MCF 10A (cell line): ENCODE results near the gene IRX2. TPM values are rescaled to one million over a fixed set of nuclear protein-coding genes. Genes with fewer than 3 reads are reported as not detected.
A peak's percentile ranks its signal among the peaks of the same experiment; 100 is the strongest.

Experiments
- Bru-seq: library from RNA; stranded (reverse); fragments of 400-500 nt; gene quantifications from one replicate; lab custom pipeline; 2021; lab: Mats Ljungman, UMichigan
- BruChase-seq, 2 experiments: library from RNA; stranded (reverse); fragments of 400-500 nt; gene quantifications; one replicate each; lab custom pipeline; 2021; lab: Mats Ljungman, UMichigan
- BruUV-seq: library from RNA; stranded (reverse); fragments of 400-500 nt; replicated peaks from 2 replicates; lab custom pipeline; 2021; lab: Mats Ljungman, UMichigan
- CTCF ChIA-PET: fragments of 300-600 bp; sonication (Branson Sonifier 250); formaldehyde crosslinking; extraction: SDS; loops from one replicate; lab custom pipeline; 2021; ENCODE audit warnings: antibody characterized with exemption, inconsistent platforms; lab: Yijun Ruan, JAX
- POLR2A ChIA-PET: fragments of 300-600, 350-650 bp; sonication (Branson Sonifier 250); formaldehyde crosslinking; extraction: SDS; loops from one replicate; lab custom pipeline; 2020; ENCODE audit warnings: antibody characterized with exemption, inconsistent platforms; lab: Yijun Ruan, JAX
- DNase-seq: peaks from one replicate; pipeline ENCODE4 v3.0.0-alpha.2; 2018; ENCODE audit not compliant: unreplicated experiment
- H3K27ac Mint-ChIP-seq: one replicate; pipeline ENCODE4 v1.8.0; 2022; ENCODE audit warnings: mild to moderate bottlenecking, low read depth, mixed read lengths; ENCODE audit not compliant: unreplicated experiment
- H3K27me3 Mint-ChIP-seq: one replicate; pipeline ENCODE4 v1.8.0; 2022; ENCODE audit warnings: mixed read lengths; ENCODE audit not compliant: insufficient read depth, unreplicated experiment
- H3K36me3 Mint-ChIP-seq: one replicate; pipeline ENCODE4 v1.8.0; 2022; ENCODE audit warnings: mild to moderate bottlenecking, moderate library complexity, mixed read lengths; ENCODE audit not compliant: insufficient read depth, unreplicated experiment
- H3K4me1 Mint-ChIP-seq: one replicate; pipeline ENCODE4 v1.8.0; 2022; ENCODE audit warnings: mixed read lengths; ENCODE audit not compliant: insufficient read depth, unreplicated experiment
- H3K4me3 Mint-ChIP-seq: one replicate; pipeline ENCODE4 v1.8.0; 2022; ENCODE audit warnings: mild to moderate bottlenecking, moderate library complexity, mixed read lengths; ENCODE audit not compliant: unreplicated experiment
- H3K9me3 Mint-ChIP-seq: one replicate; pipeline ENCODE4 v1.8.0; 2022; ENCODE audit warnings: mixed read lengths; ENCODE audit not compliant: unreplicated experiment
- CTCF ChIP-seq: fragments of 200-600 bp; IDR thresholded peaks from one replicate; pipeline ENCODE4 v1.8.0; 2022; ENCODE audit warnings: antibody characterized with exemption, mild to moderate bottlenecking; ENCODE audit not compliant: unreplicated experiment
- intact Hi-C: fragments of 100-400 bp; cut with micrococcal nuclease; formaldehyde crosslinking; loops from 2 replicates; pipeline ENCODE4 v1.14.1; 2022
- long read RNA-seq: library from polyadenylated mRNA; stranded (forward); transcript quantifications from one replicate; pipeline ENCODE4 v2.0.0, GENCODE V29; 2022
- total RNA-seq: library from RNA; stranded (reverse); gene quantifications from 2 replicates; pipeline ENCODE4 v1.2.3, GENCODE V29; 2022

Gene IRX2
- total RNA-seq = 35.4 and 43.4 TPM in 2 replicates
- percentile 85 among the genes with signal in this experiment for Bru-seq, nascent RNA
- BruChase-seq, experiment 1, labeled RNA remaining after a 6-hour chase = percentile 79 among the genes with signal in this experiment
- BruChase-seq, experiment 2, labeled RNA remaining after a 2-hour chase = percentile 92 among the genes with signal in this experiment
- long read RNA-seq, transcript IRX2-201 (4 exons, 2,456 nt) = minor isoform, 34 of 96 reads
- long read RNA-seq, transcript IRX2-202 (5 exons, 2,630 nt) = major isoform, 37 of 96 reads
- long read RNA-seq, partial matches to known transcripts = 13 of 96 reads
- long read RNA-seq, other reads (novel, unspliced or antisense) = 12 of 96 reads

GRCh38 chr5:2751592-2752021 is at the start of gene IRX2:
TSS of gene IRX2 (minus strand) at chr5:2751677. CDS start at chr5:2751413, 264 bp downstream.
- Mint-ChIP-seq H3K36me3 (peaks cover 59% of the 10 kb centered on the region), H3K27ac (peak within 1 kb of the TSS; percentile 95), H3K9me3 (no peaks in the 10 kb centered on the region), H3K4me3 (peak within 1 kb of the TSS; percentile 82), H3K4me1 (peaks cover 12% of the 10 kb centered on the region), H3K27me3 (no peaks in the 10 kb centered on the region)
- BruUV-seq = no TSS peak
- no peak for TF ChIP-seq CTCF
- CTCF ChIA-PET = interaction anchor here (1.2 kb wide), 1 partner anchor 96 kb away, joined by 5 read pairs; no protein-coding TSS in a partner anchor
- peak; percentile 97 for DNase-seq
- intact Hi-C loops = loop anchor here (1.0 to 2.0 kb wide), 3 partner anchors 54 to 559 kb away; no protein-coding TSS in a partner anchor
- POLR2A ChIA-PET = interaction anchor here (0.6 to 5.1 kb wide), 14 partner anchors 8 to 1948 kb away, joined by 3 to 43 read pairs (median 6); partner anchors contain the start of genes IRX1 and NDUFS6

- no peak overlapping the region for H3K4me3 Mint-ChIP-seq
- ChIA-PET POLR2A (interaction anchor here (0.7 kb wide), 1 partner anchor 42 kb away, joined by 3 read pairs; no protein-coding TSS in a partner anchor), CTCF (no interaction called here)
- BruUV-seq = no TSS peak
- no peaks in the 10 kb centered on the region for H3K27me3 Mint-ChIP-seq
- H3K27ac Mint-ChIP-seq = no peak overlapping the region
- no peak for TF ChIP-seq CTCF
- no peak for DNase-seq
- H3K36me3 Mint-ChIP-seq = no peaks in the 10 kb centered on the region
- H3K9me3 Mint-ChIP-seq = no peaks in the 10 kb centered on the region
- intact Hi-C loops = no loop called here
- peaks cover 6% of the 10 kb centered on the region for H3K4me1 Mint-ChIP-seq
These were observed 48.6 kb upstream of the IRX2 start for GRCh38 chr5:2800035-2800434.

GRCh38 chr5:2797981-2798380 is 46.5 kb upstream of the IRX2 start:
- POLR2A ChIA-PET = interaction anchor here (0.7 to 1.7 kb wide), 4 partner anchors 15 to 704 kb away, joined by 3 to 5 read pairs (median 3); no protein-coding TSS in a partner anchor

More at GRCh38 chr5:2797981-2798380, 46.5 kb upstream of the IRX2 start:
- Mint-ChIP-seq H3K36me3 (no peaks in the 10 kb centered on the region), H3K4me3 (no peak overlapping the region), H3K27ac (no peak overlapping the region), H3K27me3 (no peaks in the 10 kb centered on the region), H3K4me1 (peaks cover 6% of the 10 kb centered on the region), H3K9me3 (no peaks in the 10 kb centered on the region)
- BruUV-seq = no TSS peak
- CTCF ChIA-PET = interaction anchor here (0.6 to 1.2 kb wide), 3 partner anchors 40 to 1040 kb away, joined by 3 to 4 read pairs (median 3); no protein-coding TSS in a partner anchor
- no peak for TF ChIP-seq CTCF
- intact Hi-C loops = no loop called here
- DNase-seq = peak; percentile 50
